GM21423 (cell line): ENCODE data around the gene PDCD1LG2.
"Not testable (repeated sequence)": the region's sequence is repeated elsewhere in the genome, so short reads cannot be mapped to it uniquely, and the experiment has no call there.

Source experiments
- ATAC-seq: cut with Tn5 transposase; IDR thresholded peaks from one replicate; pipeline ENCODE4 v1.9.1; 2021; ENCODE audit warnings: mild to moderate bottlenecking, moderate library complexity; ENCODE audit not compliant: unreplicated experiment

Gene PDCD1LG2

DNA sequence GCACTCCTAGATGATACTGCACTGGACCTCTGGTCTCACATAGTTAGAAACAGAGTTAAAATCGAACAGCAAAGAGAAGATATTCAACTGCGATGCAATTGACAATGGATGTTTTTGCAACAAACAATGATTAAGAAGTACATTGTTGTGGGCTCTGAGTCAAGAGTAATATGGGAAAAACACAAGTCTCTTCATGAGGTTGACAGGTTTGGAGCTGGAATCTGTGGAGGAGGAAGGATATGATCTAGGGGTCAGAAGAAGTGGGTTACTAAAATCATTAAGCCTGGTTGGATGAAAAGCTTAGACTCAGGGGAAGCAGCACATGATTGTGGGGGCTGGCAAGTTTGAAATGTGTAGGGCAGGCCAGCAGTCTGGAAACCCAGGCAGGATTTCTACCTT lies 53.1 kb downstream of the PDCD1LG2 start:
- no peak for ATAC-seq

GRCh38 chr9:5563886-5564285 lies 53.6 kb downstream of the PDCD1LG2 start:
- no peak for ATAC-seq

DNA sequence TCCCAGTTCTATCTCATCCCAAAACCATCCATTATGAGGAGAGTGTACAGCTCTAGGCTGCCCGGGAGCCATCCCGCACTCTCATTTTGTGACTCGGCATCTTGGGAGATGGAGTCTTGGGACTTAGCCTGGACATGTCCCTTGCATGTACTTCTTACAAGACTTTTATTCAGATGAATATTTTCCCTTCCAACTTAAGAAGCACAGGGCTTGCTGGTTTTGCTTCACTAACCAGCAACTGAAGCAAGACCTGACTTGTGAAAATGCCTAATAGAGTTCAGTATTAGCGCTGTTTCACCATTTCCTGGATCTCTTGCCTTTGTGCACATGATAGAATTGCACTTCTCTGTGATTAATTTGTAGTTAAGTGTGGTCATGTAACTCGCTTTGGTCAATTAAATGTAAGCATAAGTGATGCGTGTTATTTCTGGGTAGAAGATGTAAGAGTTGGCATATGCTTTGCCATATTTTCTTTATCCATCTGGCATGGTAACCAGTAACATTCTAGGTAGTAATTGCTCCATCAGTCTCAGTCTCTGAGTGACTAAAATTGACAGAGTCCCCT lies 55.8 kb downstream of the PDCD1LG2 start:
- peak; percentile 74 for ATAC-seq

- no peak for ATAC-seq
Observed at GRCh38 chr9:5568868-5569267, 58.5 kb downstream of the PDCD1LG2 start.

- ATAC-seq, result no peak
Observed at GRCh38 chr9:5569409-5569808, 59.1 kb downstream of the PDCD1LG2 start.

DNA sequence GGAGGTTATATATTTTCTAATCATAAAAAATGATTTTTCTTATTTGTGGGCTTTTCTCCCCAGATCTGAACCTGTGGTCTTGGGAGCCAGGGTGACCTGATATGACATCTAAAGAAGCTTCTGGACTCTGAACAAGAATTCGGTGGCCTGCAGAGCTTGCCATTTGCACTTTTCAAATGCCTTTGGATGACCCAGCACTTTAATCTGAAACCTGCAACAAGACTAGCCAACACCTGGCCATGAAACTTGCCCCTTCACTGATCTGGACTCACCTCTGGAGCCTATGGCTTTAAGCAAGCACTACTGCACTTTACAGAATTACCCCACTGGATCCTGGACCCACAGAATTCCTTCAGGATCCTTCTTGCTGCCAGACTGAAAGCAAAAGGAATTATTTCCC lies 59.6 kb downstream of the PDCD1LG2 start:
- no peak for ATAC-seq

DNA sequence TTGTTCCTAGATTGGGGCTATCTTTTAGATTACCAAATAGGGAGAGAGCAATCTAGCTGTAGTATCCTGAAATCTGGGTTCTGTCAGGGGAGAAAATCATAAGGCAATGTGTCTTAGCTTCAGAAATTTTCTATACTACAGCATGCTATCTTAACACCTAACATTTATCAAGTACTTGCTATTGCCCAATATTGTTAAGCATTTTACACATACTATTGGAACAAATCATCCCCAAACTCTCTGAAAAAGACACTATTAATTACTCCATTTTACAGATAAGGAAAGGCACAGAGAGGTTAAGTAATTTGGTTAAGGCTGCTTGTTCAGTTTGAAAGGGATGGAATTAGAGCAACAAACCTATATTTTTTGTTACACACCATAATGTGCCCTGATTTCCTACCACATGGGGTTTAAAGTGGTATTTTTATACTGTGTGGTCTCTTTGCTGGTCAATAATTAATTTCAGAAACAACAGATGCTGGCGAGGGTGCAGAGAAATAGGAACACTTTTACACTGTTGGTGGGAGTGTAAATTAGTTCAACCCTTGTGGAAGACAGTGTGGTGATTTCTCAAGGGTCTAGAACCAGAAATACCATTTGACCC lies 61.4 kb downstream of the PDCD1LG2 start:
- peak; percentile 60 for ATAC-seq

- ATAC-seq, result no peak
Observed at GRCh38 chr9:5574097-5574496, 63.8 kb downstream of the PDCD1LG2 start.

DNA sequence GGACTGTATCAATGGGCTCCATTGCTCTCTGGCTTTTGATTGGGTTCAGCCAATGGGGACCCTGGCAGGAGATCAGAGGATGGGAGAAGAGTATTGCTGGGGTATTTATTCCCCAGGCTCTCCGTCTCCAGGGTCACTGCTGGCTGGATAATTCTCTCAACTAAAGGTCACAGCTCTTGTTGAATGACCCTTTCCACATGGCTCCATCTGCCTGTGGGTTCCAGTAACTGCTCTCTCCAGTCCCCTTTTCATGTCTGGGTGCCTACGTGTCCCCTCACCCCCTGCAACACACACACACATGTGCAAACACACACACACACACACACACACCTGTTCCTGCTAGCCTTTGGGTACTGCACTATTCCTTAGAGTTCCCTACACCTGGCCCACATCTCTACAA lies 64.7 kb downstream of the PDCD1LG2 start:
- no peak for ATAC-seq

GRCh38 chr9:5577225-5577624 lies 66.9 kb downstream of the PDCD1LG2 start:
- no peak for ATAC-seq

- no peak for ATAC-seq
Observed at GRCh38 chr9:5578018-5578697, 67.8 kb downstream of the PDCD1LG2 start.

GRCh38 chr9:5578698-5579085 lies 68.4 kb downstream of the PDCD1LG2 start:
- ATAC-seq, result no peak

DNA sequence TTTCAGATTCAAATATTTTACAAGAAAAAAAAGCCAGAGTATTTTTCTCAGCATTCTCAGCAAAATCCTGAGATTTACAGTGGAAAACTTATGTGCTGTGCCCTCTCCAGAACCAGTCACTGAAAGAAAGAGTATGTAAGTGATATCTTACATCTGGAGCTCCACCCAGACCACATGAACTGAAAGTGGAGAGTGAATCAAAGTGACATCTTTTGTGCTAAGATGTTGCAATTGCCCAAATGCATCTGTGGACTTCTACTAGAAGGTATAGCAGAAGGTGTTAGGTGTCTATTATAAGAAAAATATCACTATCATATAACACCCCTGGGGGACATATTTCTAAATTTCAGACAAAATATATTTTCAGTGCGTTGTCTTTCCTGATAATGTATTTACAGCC lies 69.5 kb downstream of the PDCD1LG2 start:
- ATAC-seq, result no peak

DNA sequence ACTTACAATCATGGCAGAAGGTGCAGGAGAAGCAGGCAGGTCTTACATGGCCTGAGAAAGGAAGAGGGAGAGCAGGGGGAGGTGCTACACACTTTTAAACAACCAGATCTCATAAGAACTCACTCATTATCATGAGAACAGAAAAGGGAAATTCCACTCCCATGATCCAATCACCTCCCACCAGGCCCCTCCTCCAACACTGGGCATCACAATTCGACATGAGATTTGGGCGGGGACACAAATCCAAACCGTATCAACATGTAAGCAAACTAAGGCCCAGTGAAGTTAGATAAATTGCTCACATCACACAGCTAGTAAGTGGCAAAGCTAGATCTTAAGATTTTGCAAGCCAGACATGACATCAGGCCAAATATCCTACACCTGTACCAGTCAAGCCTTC lies 70.3 kb downstream of the PDCD1LG2 start:
- ATAC-seq, result no peak

GRCh38 chr9:5581706-5582105 lies 71.4 kb downstream of the PDCD1LG2 start:
- not testable (repeated sequence) for ATAC-seq

- peak; percentile 52 for ATAC-seq
Observed at GRCh38 chr9:5582835-5583195, 72.5 kb downstream of the PDCD1LG2 start.

- peak; percentile 31 for ATAC-seq
Observed at GRCh38 chr9:5586391-5586802, 76.1 kb downstream of the PDCD1LG2 start.

GRCh38 chr9:5587024-5587423 lies 76.7 kb downstream of the PDCD1LG2 start:
- no peak for ATAC-seq

DNA sequence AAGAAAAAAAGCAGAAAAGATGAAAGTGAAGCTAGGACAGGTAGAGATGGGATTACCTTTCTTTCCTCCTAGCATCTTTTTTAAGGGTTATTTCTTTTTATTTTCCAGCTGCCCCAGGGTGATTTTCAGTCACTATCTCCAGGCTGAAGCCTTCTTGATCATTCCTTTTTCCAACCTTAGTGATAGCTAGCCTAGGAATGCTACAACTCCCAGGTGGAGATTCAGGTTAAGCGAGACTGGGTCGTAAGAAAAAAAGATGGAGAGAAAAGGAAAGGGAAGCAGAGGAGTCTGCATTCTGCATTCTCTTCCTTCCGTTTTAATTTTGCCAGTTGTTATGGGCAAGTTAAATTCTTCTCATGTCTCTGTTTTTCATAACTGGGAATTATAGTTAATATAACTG lies 81.9 kb downstream of the PDCD1LG2 start:
- no peak for ATAC-seq

GRCh38 chr9:5592904-5593303 lies 82.6 kb downstream of the PDCD1LG2 start:
- ATAC-seq, result no peak

DNA sequence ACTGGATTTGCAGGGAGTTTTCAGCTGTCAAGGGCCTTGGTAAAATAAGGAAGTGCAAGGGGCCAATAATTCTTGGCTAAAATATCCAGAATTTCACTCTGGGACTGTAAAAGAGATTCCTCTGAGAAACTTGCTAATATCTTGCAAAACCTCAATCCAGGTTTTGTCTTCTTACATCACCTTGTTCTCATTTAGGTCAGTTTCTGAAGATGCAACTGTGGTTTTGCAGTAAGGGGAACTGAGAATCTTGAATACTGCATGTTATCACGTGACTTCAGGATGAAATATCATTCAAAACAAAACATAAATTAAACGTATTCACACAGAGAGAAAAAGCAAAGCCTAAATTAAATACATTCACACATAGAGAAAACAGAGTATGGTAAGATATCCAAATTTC lies 83.6 kb downstream of the PDCD1LG2 start:
- ATAC-seq, result peak; percentile 50

- no peak for ATAC-seq
Observed at GRCh38 chr9:5596173-5596572, 85.8 kb downstream of the PDCD1LG2 start.
